HCT116 (cell line): Measurements from ENCODE around the gene SPRY4. TPM values are rescaled to one million over a fixed set of nuclear protein-coding genes. Genes with fewer than 3 reads are reported as not detected.

Experiments
- ATAC-seq: fragments of 200-7000 bp; cut with Tn5 transposase; 2 replicates; pipeline ENCODE4 v1.9.1; 2020; ENCODE audit warnings: mild to moderate bottlenecking, moderate library complexity
- BruUV-seq: library from RNA; stranded (reverse); fragments of 400-500 nt; replicated peaks from 2 replicates; lab custom pipeline; 2021; lab: Mats Ljungman, UMichigan
- CTCF ChIA-PET: fragments of 300-600 bp; sonication (Branson Sonifier 250); formaldehyde crosslinking; loops from one replicate; lab custom pipeline; 2021; ENCODE audit warnings: antibody characterized with exemption; lab: Charles Lee
- POLR2A ChIA-PET: fragments of 300-600, 350-600 bp; sonication (Branson Sonifier 250); formaldehyde crosslinking; loops from one replicate; lab custom pipeline; 2021; ENCODE audit warnings: antibody characterized with exemption; lab: Charles Lee
- RAD21 ChIA-PET, 2 experiments: fragments of 300-600 bp; sonication (Branson Sonifier 250); formaldehyde crosslinking; loops; one replicate each; lab custom pipeline; 2023; ENCODE audit warnings: low total read pairs in 2 of 2; ENCODE audit not compliant: uncharacterized antibody in 2 of 2, unreplicated experiment in 2 of 2, low non-redundant PET in 1 of 2; lab: Charles Lee
- DNase-seq: peaks from one replicate; pipeline ENCODE4 v3.0.0-alpha.2; 2010; ENCODE audit warnings: low read depth, low spot score
- H2AFZ ChIP-seq: fragments of 200-600 bp; shearing (Covaris generic), sonication (generic); 2 replicates; pipeline ENCODE4 v1.6.1; 2017; ENCODE audit warnings: low read depth, mixed run types, mixed read lengths, antibody characterized with exemption, low read length; ENCODE audit not compliant: poor library complexity, severe bottlenecking
- H3K27ac ChIP-seq: 2 replicates; pipeline ENCODE4 v1.5.1; 2012; ENCODE audit warnings: low read depth, low read length
- H3K27me3 ChIP-seq: fragments of 200-600 bp; sonication (generic); 2 replicates; pipeline ENCODE4 v1.6.1; 2016; ENCODE audit warnings: mixed run types, low read length, mixed read lengths; ENCODE audit not compliant: insufficient read depth
- H3K36me3 ChIP-seq, 2 experiments: fragments of 200-500 bp in 1 of 2; fragments of 200-600 bp in 1 of 2; sonication (Bioruptor generic) in 1 of 2; sonication (generic) in 1 of 2; 2 replicates each; pipeline versions ENCODE4 v1.5.1 to v1.6.1; 2014 to 2016; ENCODE audit warnings: low read length in 2 of 2, inconsistent platforms in 1 of 2, mixed read lengths in 1 of 2, mixed run types in 1 of 2; ENCODE audit not compliant: insufficient read depth in 2 of 2, control insufficient read depth in 1 of 2
- H3K4me1 ChIP-seq, 2 experiments: fragments of 200-600 bp in 1 of 2; sonication (generic) in 1 of 2; 2 replicates each; pipeline versions ENCODE4 v1.5.1 to v1.6.1; 2012 to 2017; ENCODE audit warnings: low read length in 2 of 2, inconsistent platforms in 1 of 2, mild to moderate bottlenecking in 1 of 2, mixed read lengths in 1 of 2, mixed run types in 1 of 2, moderate library complexity in 1 of 2; ENCODE audit not compliant: insufficient read depth in 2 of 2, control insufficient read depth in 1 of 2
- H3K4me2 ChIP-seq: fragments of 200-600 bp; sonication (generic); 2 replicates; pipeline ENCODE4 v1.6.1; 2017; ENCODE audit warnings: mixed run types, low read length, mixed read lengths
- H3K4me3 ChIP-seq, 2 experiments: fragments of 200-600 bp in 1 of 2; sonication (generic) in 1 of 2; replicated peaks in 1 of 2; 2 replicates each; pipeline ENCODE4 v1.5.1; 2011 to 2016; ENCODE audit warnings: low read length in 2 of 2, control low read depth in 1 of 2, low read depth in 1 of 2, mild to moderate bottlenecking in 1 of 2, mixed read lengths in 1 of 2, mixed run types in 1 of 2
- H3K79me2 ChIP-seq: fragments of 200-600 bp; sonication (generic); 2 replicates; pipeline ENCODE4 v1.6.1; 2017; ENCODE audit warnings: mild to moderate bottlenecking, mixed run types, low read length, moderate library complexity, mixed read lengths; ENCODE audit not compliant: insufficient read depth
- H3K9ac ChIP-seq: fragments of 200-600 bp; sonication (generic); 2 replicates; pipeline ENCODE4 v1.6.1; 2016; ENCODE audit warnings: low read length, mixed read lengths
- H3K9me2 ChIP-seq: fragments of 200-600 bp; sonication (generic), shearing (Covaris generic); 2 replicates; pipeline ENCODE4 v1.6.1; 2017; ENCODE audit warnings: mixed run types, mild to moderate bottlenecking, moderate library complexity; ENCODE audit not compliant: insufficient read depth
- H3K9me3 ChIP-seq, 2 experiments: fragments of 200-500 bp in 1 of 2; fragments of 200-600 bp in 1 of 2; sonication (Bioruptor generic) in 1 of 2; sonication (generic) in 1 of 2; 2 replicates each; pipeline ENCODE4 v1.6.1; 2014 to 2017; ENCODE audit warnings: low read length in 2 of 2, mixed read lengths in 2 of 2, inconsistent platforms in 1 of 2, low read depth in 1 of 2, mild to moderate bottlenecking in 1 of 2, mixed run types in 1 of 2, moderate library complexity in 1 of 2; ENCODE audit not compliant: control insufficient read depth in 1 of 2, insufficient read depth in 1 of 2
- H4K20me1 ChIP-seq: fragments of 200-600 bp; sonication (generic), shearing (Covaris generic); 2 replicates; pipeline ENCODE4 v1.6.1; 2017; ENCODE audit warnings: mixed run types, mild to moderate bottlenecking, moderate library complexity; ENCODE audit not compliant: insufficient read depth
- TCF7L2 ChIP-seq: IDR thresholded peaks from 2 replicates; pipeline ENCODE4 v1.7.0; 2011; ENCODE audit warnings: borderline replicate concordance, inconsistent platforms; ENCODE audit not compliant: insufficient read depth, insufficient read length; ENCODE audit errors: extremely low read depth
- intact Hi-C: fragments of 100-400 bp; cut with micrococcal nuclease; formaldehyde crosslinking; loops from 2 replicates; pipeline ENCODE4 v1.10.0; 2022
- total RNA-seq: library from RNA; stranded (reverse); gene quantifications from one replicate; pipeline ENCODE4 v1.2.1, GENCODE V29; 2021; ENCODE audit not compliant: unreplicated experiment
- TF ChIP-seq, protein P1 (sequence below): IDR thresholded peaks from 2 replicates; pipeline ENCODE4 v1.6.1; 2012
- TF ChIP-seq, protein P2 (sequence below): IDR thresholded peaks from 2 replicates; pipeline ENCODE4 v1.6.1; 2011; ENCODE audit warnings: mild to moderate bottlenecking, low read length, moderate library complexity; ENCODE audit not compliant: insufficient replicate concordance; ENCODE audit errors: extremely low read depth

The SPRY4 gene
- total RNA-seq, 1 experiment from 2014 or later: 112 TPM

GRCh38 chr5:142360051-142360498 lies 35.3 kb upstream of the SPRY4 start:
- CTCF ChIA-PET: interaction anchor here (0.6 to 2.4 kb wide), 3 partner anchors 134 to 227 kb away, joined by 3 to 7 read pairs (median 3); no protein-coding TSS in a partner anchor

More at GRCh38 chr5:142360051-142360498, 35.3 kb upstream of the SPRY4 start:
- H3K9me2 ChIP-seq: no peaks in the 10 kb centered on the region
- TF ChIP-seq, protein P1, sequence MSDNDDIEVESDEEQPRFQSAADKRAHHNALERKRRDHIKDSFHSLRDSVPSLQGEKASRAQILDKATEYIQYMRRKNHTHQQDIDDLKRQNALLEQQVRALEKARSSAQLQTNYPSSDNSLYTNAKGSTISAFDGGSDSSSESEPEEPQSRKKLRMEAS: no peak
- TF ChIP-seq, protein P2, sequence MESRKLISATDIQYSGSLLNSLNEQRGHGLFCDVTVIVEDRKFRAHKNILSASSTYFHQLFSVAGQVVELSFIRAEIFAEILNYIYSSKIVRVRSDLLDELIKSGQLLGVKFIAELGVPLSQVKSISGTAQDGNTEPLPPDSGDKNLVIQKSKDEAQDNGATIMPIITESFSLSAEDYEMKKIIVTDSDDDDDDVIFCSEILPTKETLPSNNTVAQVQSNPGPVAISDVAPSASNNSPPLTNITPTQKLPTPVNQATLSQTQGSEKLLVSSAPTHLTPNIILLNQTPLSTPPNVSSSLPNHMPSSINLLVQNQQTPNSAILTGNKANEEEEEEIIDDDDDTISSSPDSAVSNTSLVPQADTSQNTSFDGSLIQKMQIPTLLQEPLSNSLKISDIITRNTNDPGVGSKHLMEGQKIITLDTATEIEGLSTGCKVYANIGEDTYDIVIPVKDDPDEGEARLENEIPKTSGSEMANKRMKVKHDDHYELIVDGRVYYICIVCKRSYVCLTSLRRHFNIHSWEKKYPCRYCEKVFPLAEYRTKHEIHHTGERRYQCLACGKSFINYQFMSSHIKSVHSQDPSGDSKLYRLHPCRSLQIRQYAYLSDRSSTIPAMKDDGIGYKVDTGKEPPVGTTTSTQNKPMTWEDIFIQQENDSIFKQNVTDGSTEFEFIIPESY: peak; percentile 14
- peak; percentile 85 for TF ChIP-seq TCF7L2
- TF ChIP-seq, all 23 proteins: peak for 2
- no TSS peak for BruUV-seq
- Histone ChIP-seq H3K4me1 (peaks cover 75 to 94% of the 10 kb centered on the region in 2 experiments), H3K4me3 (peak overlapping the region in 1 of 2 experiments; percentile 41; a peak in 2 of 4 replicates), H3K27ac (peak overlapping the region; percentile 99), H4K20me1 (no peaks in the 10 kb centered on the region), H3K4me2 (peak overlapping the region; percentile 79), H3K27me3 (no peaks in the 10 kb centered on the region), H3K9ac (peak overlapping the region; percentile 75), H2AFZ (no peak overlapping the region), H3K9me3 (peaks cover 0 to 2% of the 10 kb centered on the region in 2 experiments; a peak in 1 of 4 replicates), H3K79me2 (peaks cover 19% of the 10 kb centered on the region; the same call in 1 of the 2 replicates), H3K36me3 (no peaks in the 10 kb centered on the region; a peak in 1 of 4 replicates)
- intact Hi-C loops: loop anchor here (2.0 to 10.0 kb wide), 3 partner anchors 115 to 189 kb away; no protein-coding TSS in a partner anchor
- DNase-seq (no peak), ATAC-seq (no peak)
- ChIA-PET POLR2A (interaction anchor here (0.6 to 13.6 kb wide), 13 partner anchors 10 to 208 kb away, joined by 3 to 199 read pairs (median 4); partner anchors contain the start of gene SPRY4), RAD21 (interaction anchor here in 1 of 2 experiments (1.0 to 1.1 kb wide), 2 partner anchors 183 to 189 kb away, joined by 3 read pairs; no protein-coding TSS in a partner anchor)
